DMS153 treated with DMSO at 0.1 percent for 48 hours (cell line): ENCODE data around the gene SCD5.

Experiments
- DNase-seq: peaks from one replicate; lab custom pipeline; 2025; ENCODE audit not compliant: unreplicated experiment; lab: John Stamatoyannopoulos, UW

The SCD5 gene

DNA sequence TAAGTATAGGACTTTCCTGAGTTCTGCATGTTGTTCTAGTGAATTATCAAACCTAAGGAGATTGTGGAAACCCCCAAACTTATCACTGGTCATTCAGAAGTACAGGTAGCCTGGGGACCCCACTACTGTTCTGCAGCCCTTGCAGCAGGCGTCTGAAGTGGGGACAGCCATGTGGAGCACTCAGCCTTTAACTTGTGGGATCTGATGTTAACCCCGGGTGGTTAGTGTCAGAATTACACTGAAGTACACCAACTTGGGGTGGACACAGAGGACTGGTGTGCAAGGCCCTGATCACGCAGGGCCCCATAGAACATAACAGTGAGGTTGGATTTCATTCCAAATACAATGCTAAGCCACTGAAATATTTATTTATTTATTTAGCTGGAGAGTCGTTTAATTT, 103.7 kb downstream of the SCD5 start:
- DNase-seq, result no peak

DNA sequence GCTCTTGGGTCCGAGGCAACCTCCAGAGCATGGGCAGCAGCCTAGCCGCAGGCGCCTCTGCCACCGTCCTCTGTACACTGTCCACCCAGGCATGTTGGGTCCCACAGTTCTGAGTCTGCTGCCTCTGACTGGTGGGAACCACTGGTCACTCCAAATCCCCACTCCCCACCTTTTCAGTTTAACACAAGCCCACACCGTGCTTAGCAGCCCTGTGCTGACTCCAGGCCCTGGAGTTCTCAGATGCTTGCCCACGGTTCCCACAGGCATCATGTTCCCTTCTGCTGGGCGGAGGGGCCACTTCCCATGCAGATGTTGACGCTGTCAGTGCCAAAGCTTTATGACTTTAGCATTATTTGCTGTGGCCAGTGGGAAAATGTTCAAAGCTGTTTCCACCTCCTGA, 104.5 kb downstream of the SCD5 start:
- DNase-seq, result no peak

DNA sequence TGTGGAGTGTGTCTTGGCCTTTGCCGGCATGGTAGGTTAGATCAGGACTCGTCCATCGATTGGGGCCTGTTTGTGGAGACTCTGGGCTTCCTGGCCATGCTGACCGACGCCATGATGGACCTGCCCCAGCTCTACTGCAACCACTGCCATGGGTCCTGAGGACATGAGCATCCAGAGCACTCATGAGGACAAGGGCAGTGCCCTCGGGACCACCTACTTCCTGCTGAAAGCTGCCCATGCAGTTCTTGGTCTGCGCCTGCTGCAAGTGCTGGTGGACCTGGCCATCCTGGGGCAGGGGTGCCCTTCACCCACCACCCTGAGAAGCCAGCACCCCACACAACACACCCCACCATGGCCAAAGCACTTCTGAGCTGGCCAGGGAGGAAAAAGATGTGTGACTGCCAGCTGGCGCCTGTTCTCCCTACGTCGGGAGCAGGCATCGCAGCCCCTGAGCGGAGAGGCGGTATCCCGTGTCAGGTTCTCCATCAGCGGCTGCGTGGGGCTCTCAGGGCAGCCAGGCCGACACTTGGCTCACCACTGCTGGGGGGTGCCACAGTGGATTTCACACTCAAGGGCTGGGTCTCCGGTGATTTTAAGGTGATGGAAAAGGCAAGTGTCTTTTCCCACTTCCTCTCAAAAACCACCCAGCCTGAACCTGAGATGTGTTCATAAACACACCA, 106.4 kb downstream of the SCD5 start:
- DNase-seq, result no peak

- DNase-seq, result no peak
Observed at GRCh38 chr4:82691431-82691830, 107.2 kb downstream of the SCD5 start.

DNA sequence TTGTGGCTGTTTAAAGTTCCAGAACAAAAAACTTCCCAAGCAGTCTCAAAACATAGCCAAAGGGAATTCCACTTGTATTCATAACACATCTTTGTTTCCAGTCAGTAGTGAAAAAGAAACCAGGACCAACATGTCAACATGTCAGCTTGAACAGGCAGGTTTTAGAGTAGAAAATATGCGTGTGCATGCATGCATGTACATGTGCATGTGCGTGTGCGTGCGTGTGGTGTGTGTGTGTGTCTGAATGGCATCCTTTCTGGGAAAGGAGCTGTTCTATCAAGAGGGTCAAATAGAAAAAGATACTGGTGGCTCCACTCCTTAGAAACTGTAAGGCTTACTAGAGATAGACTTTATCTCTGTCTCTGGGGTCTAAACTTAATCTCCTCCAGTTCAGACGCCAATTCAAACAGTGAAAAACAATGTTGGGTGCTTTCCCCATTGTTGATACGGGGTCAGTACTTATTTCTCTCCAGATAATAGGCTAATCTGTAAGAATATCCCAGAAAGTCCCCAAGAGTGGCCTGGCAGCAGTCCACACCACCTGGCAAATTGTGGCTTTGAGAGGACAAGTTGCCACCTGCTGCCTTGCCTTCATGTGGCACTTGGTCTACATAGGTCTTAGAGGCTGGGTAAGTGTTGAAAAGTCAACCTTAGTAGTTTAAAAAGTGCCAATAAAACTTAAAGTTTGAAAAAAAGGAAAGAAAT, 110.4 kb downstream of the SCD5 start:
- no peak for DNase-seq

DNA sequence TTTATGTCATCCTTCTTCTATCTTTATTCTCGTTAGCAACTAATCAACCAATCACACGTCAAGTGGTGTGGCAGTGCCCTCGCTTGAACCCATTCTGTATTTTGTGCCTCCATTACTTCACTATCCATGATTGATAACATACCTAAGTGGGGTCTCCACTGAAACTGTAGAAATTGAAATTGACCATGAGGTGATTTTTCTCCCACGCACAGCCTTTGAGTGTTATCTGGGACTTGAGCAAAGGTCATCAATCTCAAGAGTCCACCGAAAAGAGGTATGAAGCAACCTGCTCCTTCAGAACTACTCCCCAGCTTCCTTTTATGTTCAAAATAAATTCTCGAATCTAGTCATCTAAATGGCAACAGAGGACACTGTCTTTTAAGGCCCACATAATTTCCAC, 111.1 kb downstream of the SCD5 start:
- DNase-seq, result no peak

GRCh38 chr4:82681754-82682153, 116.8 kb downstream of the SCD5 start:
- DNase-seq, result no peak

GRCh38 chr4:82680834-82681233, 117.8 kb downstream of the SCD5 start:
- DNase-seq, result no peak

- DNase-seq, result no peak
Observed at GRCh38 chr4:82679531-82679930, 119.1 kb downstream of the SCD5 start.

GRCh38 chr4:82678051-82678450, 120.5 kb downstream of the SCD5 start:
- DNase-seq, result no peak

GRCh38 chr4:82677327-82677726, 121.3 kb downstream of the SCD5 start:
- DNase-seq, result peak; percentile 12

DNA sequence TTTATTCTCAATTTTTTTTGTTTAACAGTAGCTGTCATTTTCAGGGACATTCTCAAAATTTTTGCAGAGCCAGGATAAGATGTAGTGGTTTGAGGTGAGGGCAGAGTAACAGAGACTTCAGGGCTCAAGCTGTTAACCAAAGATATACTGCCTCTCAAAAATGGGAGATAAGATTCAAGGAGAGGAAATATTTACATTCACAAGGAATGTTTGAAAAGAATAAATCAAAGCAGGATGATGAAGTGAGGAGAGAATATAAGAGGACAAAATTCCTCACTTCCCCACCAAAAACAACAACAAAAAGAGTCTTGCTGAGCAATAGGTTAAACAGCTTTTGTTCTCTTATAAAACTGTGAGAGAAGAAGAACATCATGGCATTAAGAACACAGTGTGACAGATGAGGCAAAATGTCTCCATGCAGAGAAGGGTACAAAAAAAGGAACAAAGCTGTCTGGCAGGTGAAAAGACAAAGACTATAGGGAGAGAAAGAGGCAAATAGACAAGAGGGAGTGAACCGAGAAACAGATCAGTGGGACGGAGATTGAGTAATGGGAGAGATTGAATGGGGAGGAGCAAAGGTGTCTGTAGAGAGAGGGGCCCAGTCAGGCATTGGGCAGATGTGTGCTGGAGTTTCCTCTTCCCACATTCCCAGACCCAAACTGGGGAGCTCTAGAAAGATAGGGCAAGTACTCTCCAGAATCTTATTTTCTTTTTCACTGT, 130.7 kb downstream of the SCD5 start:
- no peak for DNase-seq

GRCh38 chr4:82666970-82667665, 131.5 kb downstream of the SCD5 start:
- no peak for DNase-seq

DNA sequence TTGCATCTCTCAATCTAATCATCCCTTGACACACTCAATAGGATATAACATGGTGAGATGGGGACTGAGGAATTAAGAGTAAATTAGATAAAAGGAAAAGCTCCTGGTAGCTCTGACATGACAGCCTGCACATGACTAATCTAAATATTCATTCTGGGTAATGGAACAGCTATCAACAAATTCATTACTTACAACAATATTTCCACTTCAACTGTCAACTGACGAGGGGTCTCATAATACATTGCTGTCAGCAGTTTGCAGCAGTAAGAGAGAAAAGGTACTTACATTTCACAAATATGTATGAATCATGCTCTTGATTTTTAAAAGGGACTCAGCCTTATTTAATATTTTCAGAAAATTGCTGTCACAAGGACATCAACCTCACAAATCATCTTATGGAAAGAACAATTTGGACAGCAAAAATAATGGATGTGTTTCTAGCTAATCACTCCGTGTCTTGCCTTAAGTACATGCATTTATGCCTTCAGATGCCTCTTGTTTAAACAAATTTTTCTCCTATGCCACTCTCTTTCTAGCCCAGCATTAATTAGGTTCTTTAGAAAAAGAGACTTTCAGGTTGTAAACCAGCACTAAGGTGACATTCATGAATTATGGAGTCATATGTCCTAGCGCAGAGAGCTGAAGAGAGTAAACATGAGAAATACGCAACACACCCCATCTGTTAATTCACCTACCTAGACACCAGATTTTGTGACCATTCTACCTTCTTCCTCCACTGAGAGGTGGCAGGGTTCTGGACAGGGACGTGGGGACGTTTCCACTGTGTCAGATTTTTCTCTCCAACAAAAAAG, 137.2 kb downstream of the SCD5 start:
- DNase-seq, result peak; percentile 54

GRCh38 chr4:82652062-82652461, 146.5 kb downstream of the SCD5 start:
- DNase-seq, result no peak

GRCh38 chr4:82650868-82651267, 147.7 kb downstream of the SCD5 start:
- DNase-seq, result no peak

DNA sequence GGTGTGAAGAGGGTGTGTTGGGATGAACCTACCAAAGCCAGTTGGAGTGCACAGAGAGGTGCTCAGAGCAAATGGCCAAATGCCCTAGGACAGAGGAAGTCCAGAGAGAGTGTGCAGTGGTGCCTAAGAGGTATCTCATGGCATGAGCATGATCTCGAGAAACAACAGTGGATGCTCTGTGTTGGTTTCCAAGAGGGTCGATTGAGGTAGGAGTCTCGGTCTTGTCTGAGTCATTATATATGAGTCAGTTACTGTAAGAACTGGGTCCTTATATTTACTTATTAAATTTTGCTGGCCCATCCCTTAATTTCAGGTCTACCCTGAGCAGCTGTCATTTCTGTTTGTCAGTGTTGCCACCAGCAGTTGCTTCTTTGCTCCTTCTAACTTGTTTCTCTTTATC, 150.2 kb downstream of the SCD5 start:
- DNase-seq, result no peak

GRCh38 chr4:82645936-82646565, 152.5 kb downstream of the SCD5 start:
- no peak for DNase-seq

DNA sequence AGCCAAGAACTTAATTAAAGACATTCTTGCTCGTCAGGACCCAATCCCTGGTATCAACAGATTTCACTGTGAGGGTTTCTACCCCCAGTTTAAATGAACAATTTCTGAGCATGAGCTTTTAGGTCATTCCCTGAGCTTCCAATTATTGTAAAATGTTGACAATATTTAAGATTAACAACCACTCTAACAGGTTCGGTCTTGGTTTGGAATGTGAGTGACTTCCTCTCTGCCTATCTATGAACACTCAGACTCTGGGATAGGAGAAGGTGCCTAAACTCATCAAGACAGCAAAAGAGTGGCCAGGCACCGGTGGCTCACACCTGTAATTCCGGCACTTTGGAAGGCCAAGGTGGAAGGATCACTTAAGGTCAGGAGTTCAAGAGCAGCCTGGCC, 153.9 kb downstream of the SCD5 start:
- DNase-seq, result no peak

DNA sequence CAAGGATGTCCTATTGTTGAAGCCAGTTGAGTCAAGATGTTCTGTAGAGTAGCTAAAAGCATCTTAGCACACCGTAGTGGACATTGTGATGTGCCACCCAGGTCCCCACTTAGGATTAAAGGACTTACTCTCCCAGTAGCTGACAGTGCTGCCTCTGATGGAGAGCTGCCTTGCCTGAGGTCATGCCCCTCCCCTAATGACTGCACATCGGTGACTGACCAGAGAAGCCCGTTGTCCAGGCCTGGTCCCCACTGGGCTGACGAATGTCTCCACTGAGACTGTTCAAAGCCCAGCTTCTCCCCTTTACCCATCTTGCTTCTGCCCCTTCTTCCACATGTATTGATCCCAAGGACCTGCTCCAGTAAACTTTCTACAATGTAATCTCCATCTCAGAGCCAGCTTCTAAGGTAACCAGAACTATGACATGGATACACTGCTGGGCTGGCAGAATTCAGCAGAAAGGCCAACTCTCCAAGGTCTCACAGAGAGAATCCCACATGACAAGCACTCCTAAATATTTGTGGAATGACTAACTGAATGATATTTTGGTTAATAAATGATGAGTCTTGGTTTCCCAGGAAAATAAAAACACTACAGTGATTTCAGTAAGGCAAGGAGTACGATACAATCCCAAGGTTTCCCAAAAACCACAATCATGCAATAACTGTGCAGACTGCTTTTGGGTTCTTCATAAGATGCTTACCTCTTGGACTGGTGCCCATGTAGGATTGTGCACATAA, 154.4 kb downstream of the SCD5 start:
- DNase-seq, result no peak
